HG02884 (cell line): Measurements from ENCODE around the gene SMPDL3A.
A peak's percentile ranks its signal among the peaks of the same experiment; 100 is the strongest.

ENCODE experiments used
- ATAC-seq: cut with Tn5 transposase; IDR thresholded peaks from one replicate; pipeline ENCODE4 v1.9.1; 2021; ENCODE audit warnings: mild to moderate bottlenecking, moderate library complexity; ENCODE audit not compliant: unreplicated experiment

SMPDL3A gene

DNA sequence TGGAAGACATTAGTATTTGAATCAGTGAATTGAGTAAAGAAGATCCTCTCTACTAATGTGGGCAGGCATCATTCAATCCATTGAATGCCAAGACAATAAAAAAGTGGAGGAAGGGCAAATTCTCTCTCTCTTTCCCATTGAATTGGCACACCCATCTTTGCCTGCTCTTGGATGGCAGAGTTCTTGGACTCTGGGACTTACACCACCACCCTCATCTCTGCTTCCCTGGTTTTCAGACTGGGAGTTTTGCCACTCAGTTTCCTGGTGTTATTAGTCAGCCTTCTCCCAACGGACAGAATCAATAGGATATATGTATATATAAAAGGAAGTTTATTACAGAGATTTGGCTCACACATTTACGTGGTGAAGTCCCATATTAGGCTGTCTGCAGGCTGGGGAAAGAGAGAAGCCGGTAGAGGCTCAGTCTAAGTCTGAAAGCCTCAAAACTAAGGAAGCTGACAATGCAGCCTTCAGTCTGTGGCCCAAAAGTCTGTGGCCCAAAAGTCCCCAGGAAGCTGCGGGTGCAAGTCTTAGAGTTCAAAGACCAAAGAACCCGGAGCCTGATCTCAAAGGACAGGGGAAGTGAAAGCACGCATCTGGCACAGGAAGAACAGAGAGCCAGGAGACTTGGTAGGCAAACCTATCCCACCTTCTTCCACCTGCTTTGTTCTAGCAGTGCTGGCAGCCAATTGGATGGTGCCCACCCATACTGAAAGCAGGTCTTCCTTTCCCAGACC is 64.4 kb downstream of the SMPDL3A start:
- ATAC-seq = peak; percentile 49
